GM23248 (cell line): ENCODE data around the gene GUCA1A. TPM values are rescaled to one million over a fixed set of nuclear protein-coding genes. Genes with fewer than 3 reads are reported as not detected.

Experiments used
- DNase-seq: peaks from one replicate; pipeline ENCODE4 v3.0.0-alpha.2; 2015
- H2AFZ ChIP-seq: fragments of 200-600 bp; sonication (generic); 2 replicates; pipeline ENCODE4 v1.6.1; 2016; ENCODE audit warnings: antibody characterized with exemption
- H3F3A ChIP-seq: fragments of 200-600 bp; sonication (generic); 2 replicates; pipeline ENCODE4 v1.6.1; 2016; ENCODE audit warnings: mild to moderate bottlenecking, antibody characterized with exemption, mixed run types; ENCODE audit not compliant: insufficient read depth
- H3K27ac ChIP-seq: fragments of 200-600 bp; sonication (generic); 2 replicates; pipeline ENCODE4 v1.5.1; 2016; ENCODE audit warnings: mild to moderate bottlenecking
- H3K27me3 ChIP-seq: fragments of 200-600 bp; sonication (generic); replicated peaks from 2 replicates; pipeline ENCODE4 v1.6.1; 2016; ENCODE audit warnings: mild to moderate bottlenecking; ENCODE audit not compliant: insufficient read depth
- H3K36me3 ChIP-seq: fragments of 200-600 bp; sonication (generic); 2 replicates; pipeline ENCODE4 v1.6.1; 2016; ENCODE audit warnings: low read depth, mild to moderate bottlenecking
- H3K4me1 ChIP-seq: fragments of 200-600 bp; sonication (generic); 2 replicates; pipeline ENCODE4 v1.6.1; 2016; ENCODE audit warnings: mild to moderate bottlenecking; ENCODE audit not compliant: insufficient read depth
- H3K4me2 ChIP-seq: fragments of 200-600 bp; sonication (generic); one replicate; pipeline ENCODE4 v1.6.1; 2016; ENCODE audit warnings: mild to moderate bottlenecking; ENCODE audit not compliant: unreplicated experiment
- H3K4me3 ChIP-seq: fragments of 200-600 bp; sonication (generic); 2 replicates; pipeline ENCODE4 v1.5.1; 2016; ENCODE audit warnings: mild to moderate bottlenecking
- H3K79me2 ChIP-seq: fragments of 200-600 bp; sonication (generic); 2 replicates; pipeline ENCODE4 v1.6.1; 2016; ENCODE audit warnings: mild to moderate bottlenecking; ENCODE audit not compliant: insufficient read depth
- H3K9ac ChIP-seq: fragments of 200-600 bp; sonication (generic); 2 replicates; pipeline ENCODE4 v1.6.1; 2016; ENCODE audit warnings: mild to moderate bottlenecking
- H3K9me2 ChIP-seq: fragments of 200-600 bp; sonication (generic); 2 replicates; pipeline ENCODE4 v1.6.1; 2016; ENCODE audit warnings: mixed run types, mild to moderate bottlenecking, moderate library complexity; ENCODE audit not compliant: insufficient read depth
- H3K9me3 ChIP-seq: fragments of 200-600 bp; sonication (generic); one replicate; pipeline ENCODE4 v1.6.1; 2017; ENCODE audit warnings: low read depth
- H4K20me1 ChIP-seq: fragments of 200-600 bp; sonication (generic); 2 replicates; pipeline ENCODE4 v1.6.0; 2016; ENCODE audit not compliant: insufficient read depth
- EZH2 ChIP-seq: fragments of 200-600 bp; sonication (generic); IDR thresholded peaks from 2 replicates; pipeline ENCODE4 v1.6.1; 2018; ENCODE audit warnings: antibody characterized with exemption, mild to moderate bottlenecking; ENCODE audit not compliant: insufficient read depth, poor library complexity, severe bottlenecking
- EZH2phosphoT487 ChIP-seq: fragments of 200-600 bp; sonication (generic); IDR thresholded peaks from 2 replicates; pipeline ENCODE4 v1.6.1; 2018; ENCODE audit warnings: antibody characterized with exemption, moderate library complexity, mild to moderate bottlenecking, low read depth; ENCODE audit not compliant: insufficient read depth
- WGBS, 2 experiments: methylation state at CpG; one replicate each; pipeline ENCODE4 v1.1.6; 2015 to 2017; ENCODE audit warnings: low lambda C conversion rate in 2 of 2, low coverage in 1 of 2; ENCODE audit errors: missing lambda C conversion rate in 2 of 2; 5-methylcytosine and 5-hydroxymethylcytosine counted together
- in situ Hi-C: fragments of 300-500 bp; cut with MboI; formaldehyde crosslinking; loops from 2 replicates; pipeline ENCODE4 v1.15.0; 2020
- polyA plus RNA-seq: library from polyadenylated mRNA; unstranded; fragments of >200 nt; fragmentation: Nextera tagmentation; extraction: Ambion mirVana; gene quantifications from 2 replicates; pipeline ENCODE4 v1.2.1, GENCODE V29; 2016
- total RNA-seq: library from RNA; depleted of rRNA; stranded (reverse); fragments of >200 nt; shearing (Covaris generic); gene quantifications from 2 replicates; pipeline ENCODE4 v1.2.3, GENCODE V29; 2014

Gene GUCA1A
- total and polyA plus RNA-seq, 2 experiments from 2014 or later: not detected

- Histone ChIP-seq H3K9me3 (no peaks in the 10 kb centered on the region), H3K9me2 (no peaks in the 10 kb centered on the region), H3K36me3 (no peaks in the 10 kb centered on the region), H3K4me3 (peak overlapping the region; percentile 81), H3K79me2 (peaks cover 15% of the 10 kb centered on the region; the same call in 1 of the 2 replicates), H2AFZ (peak overlapping the region; percentile 71), H3F3A (peaks cover 22% of the 10 kb centered on the region), H3K27me3 (no peaks in the 10 kb centered on the region), H3K9ac (peak overlapping the region; percentile 90), H3K27ac (peak overlapping the region; percentile 94), H4K20me1 (no peaks in the 10 kb centered on the region), H3K4me1 (peaks cover 35% of the 10 kb centered on the region), H3K4me2 (peak overlapping the region; percentile 87)
- WGBS, 2 experiments: 23 to 26% methylated on average over 9 of the region's 9 CpGs
- DNase-seq: peak; percentile 75
- TF ChIP-seq EZH2 (no peak), EZH2phosphoT487 (no peak)
- in situ Hi-C loops: no loop called here
These were observed 32.2 kb upstream of the GUCA1A start for GRCh38 chr6:42140756-42141602.

GRCh38 chr6:42141603-42142117 lies 31.5 kb upstream of the GUCA1A start:
- Histone ChIP-seq H3K27me3 (no peaks in the 10 kb centered on the region), H3K4me3 (peak overlapping the region; percentile 81), H3K9ac (peak overlapping the region; percentile 90), H3K9me2 (no peaks in the 10 kb centered on the region), H3F3A (peaks cover 21% of the 10 kb centered on the region), H3K36me3 (no peaks in the 10 kb centered on the region), H3K9me3 (no peaks in the 10 kb centered on the region), H3K4me1 (peaks cover 30% of the 10 kb centered on the region), H3K79me2 (peaks cover 15% of the 10 kb centered on the region; the same call in 1 of the 2 replicates), H3K4me2 (peak overlapping the region; percentile 87), H2AFZ (peak overlapping the region; percentile 71), H4K20me1 (no peaks in the 10 kb centered on the region), H3K27ac (peak overlapping the region; percentile 94)
- WGBS, 2 experiments: 1 to 4% methylated on average over 8 to 13 of the region's 13 CpGs
- in situ Hi-C loops: no loop called here
- TF ChIP-seq EZH2: no peak
- no peak for TF ChIP-seq EZH2phosphoT487
- peak; percentile 59 for DNase-seq

DNA sequence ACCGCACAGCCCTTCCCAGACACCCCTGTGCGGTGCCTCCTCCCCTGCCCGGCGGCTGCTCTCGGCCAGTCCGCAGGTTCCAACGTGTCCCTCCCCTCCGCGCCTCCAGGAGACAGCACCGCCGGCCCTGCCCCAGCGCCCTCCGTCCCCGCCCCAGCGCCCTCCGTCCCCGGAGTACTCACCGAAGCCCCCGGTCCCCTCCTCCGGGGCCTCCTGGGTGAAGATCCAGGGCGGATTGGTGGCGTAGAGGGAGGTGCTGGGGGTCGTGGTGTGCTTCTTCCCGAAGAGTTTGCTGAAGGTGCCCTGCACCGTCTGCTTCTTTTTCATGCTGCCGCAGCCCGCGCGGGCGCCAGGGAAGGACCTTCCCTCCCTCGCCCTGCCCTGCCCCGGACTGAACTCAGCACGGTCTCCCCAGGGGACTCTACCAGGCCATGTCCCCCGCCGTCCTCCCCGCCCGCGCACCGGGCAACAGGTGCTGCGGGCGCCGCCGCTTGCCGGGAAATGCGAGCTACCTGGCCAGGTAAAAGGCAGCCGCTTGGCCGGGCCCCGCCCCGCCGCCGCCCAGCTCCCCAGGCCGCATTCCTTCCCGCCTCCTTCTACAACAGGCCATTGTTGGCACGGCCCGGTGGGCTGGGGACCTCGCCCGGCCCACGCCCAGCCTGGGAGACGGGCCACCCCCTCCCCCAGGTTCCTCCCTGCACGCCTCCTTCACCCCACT lies 30.9 kb upstream of the GUCA1A start, which contains the start of gene C6orf132:
TSS of gene C6orf132 (minus strand) at position 503 of the 718 bp plus-strand sequence. CDS start at position 327, 176 bp downstream.
- no peak for TF ChIP-seq EZH2phosphoT487
- TF ChIP-seq EZH2: no peak
- no peaks in the 10 kb centered on the region for H3K36me3 ChIP-seq
- H3K9ac ChIP-seq: peak within 1 kb of the TSS; percentile 90
- H3K79me2 ChIP-seq: peaks cover 15% of the 10 kb centered on the region; the same call in 1 of the 2 replicates
- 2% methylated on average over 33 to 51 of the region's 60 CpGs for WGBS, 2 experiments
- H3K27me3 ChIP-seq: no peaks in the 10 kb centered on the region
- peaks cover 24% of the 10 kb centered on the region for H3K4me1 ChIP-seq
- DNase-seq: peak; percentile 79
- peak within 1 kb of the TSS; percentile 94 for H3K27ac ChIP-seq
- peak within 1 kb of the TSS; percentile 87 for H3K4me2 ChIP-seq
- H3K9me2 ChIP-seq: no peaks in the 10 kb centered on the region
- no peaks in the 10 kb centered on the region for H4K20me1 ChIP-seq
- in situ Hi-C loops: no loop called here
- peak within 1 kb of the TSS; percentile 81 for H3K4me3 ChIP-seq
- H3F3A ChIP-seq: peaks cover 14% of the 10 kb centered on the region; the same call in 1 of the 2 replicates
- no peaks in the 10 kb centered on the region for H3K9me3 ChIP-seq
- H2AFZ ChIP-seq: peak within 1 kb of the TSS; percentile 71

GRCh38 chr6:42147138-42147562 lies 26.0 kb upstream of the GUCA1A start:
- no peak overlapping the region for H3K9ac ChIP-seq
- H3K9me2 ChIP-seq: no peaks in the 10 kb centered on the region
- WGBS, 2 experiments: 90 to 93% methylated on average over 10 of the region's 10 CpGs
- H3K9me3 ChIP-seq: no peaks in the 10 kb centered on the region
- H4K20me1 ChIP-seq: no peaks in the 10 kb centered on the region
- H3K79me2 ChIP-seq: no peaks in the 10 kb centered on the region
- no peaks in the 10 kb centered on the region for H3K4me1 ChIP-seq
- no peak overlapping the region for H3K4me2 ChIP-seq
- no peak overlapping the region for H2AFZ ChIP-seq
- no peak overlapping the region for H3K27ac ChIP-seq
- no peak for DNase-seq
- H3F3A ChIP-seq: no peaks in the 10 kb centered on the region
- H3K4me3 ChIP-seq: no peak overlapping the region
- no peak for TF ChIP-seq EZH2phosphoT487
- no peak for TF ChIP-seq EZH2
- H3K36me3 ChIP-seq: no peaks in the 10 kb centered on the region
- in situ Hi-C loops: no loop called here
- H3K27me3 ChIP-seq: no peaks in the 10 kb centered on the region
